Left renal cortex interstitium (tissue), 4 donors: Measurements from ENCODE around the gene CDH1. TPM values are rescaled to one million over a fixed set of nuclear protein-coding genes. Genes with fewer than 3 reads are reported as not detected.

Experiments
- DNase-seq, 4 donors: peaks; one replicate each; pipeline ENCODE4 v3.0.0-alpha.2; 2013; ENCODE audit warnings: low read depth in 4 of 4, low spot score in 2 of 4, missing footprints in 1 of 4
- polyA plus RNA-seq, 4 donors: library from polyadenylated mRNA; unstranded; fragments of 120-200 nt; gene quantifications; one replicate each; pipeline ENCODE4 v1.2.1, GENCODE V29; 2013; ENCODE audit not compliant: insufficient read length in 4 of 4

Gene CDH1
- polyA plus RNA-seq, 4 donors: 91.0 to 108 (median 99.4) TPM

- DNase-seq: no peak
Observed at GRCh38 chr16:68759062-68759461, 22.0 kb downstream of the CDH1 start.

GRCh38 chr16:68760671-68761275 lies 23.7 kb downstream of the CDH1 start:
- DNase-seq: no peak

GRCh38 chr16:68762996-68763756 lies 26.1 kb downstream of the CDH1 start:
- DNase-seq: no peak

- DNase-seq: no peak
Observed at GRCh38 chr16:68764862-68765261, 27.8 kb downstream of the CDH1 start.

GRCh38 chr16:68767581-68767980 lies 30.5 kb downstream of the CDH1 start:
- DNase-seq: no peak

GRCh38 chr16:68768175-68768574 lies 31.1 kb downstream of the CDH1 start:
- no peak for DNase-seq

- DNase-seq: no peak
Observed at GRCh38 chr16:68768771-68769170, 31.7 kb downstream of the CDH1 start.

GRCh38 chr16:68770671-68771070 lies 33.6 kb downstream of the CDH1 start:
- no peak for DNase-seq

GRCh38 chr16:68772030-68772681 lies 35.1 kb downstream of the CDH1 start:
- no peak for DNase-seq

GRCh38 chr16:68772871-68773270 lies 35.8 kb downstream of the CDH1 start:
- no peak for DNase-seq

- no peak for DNase-seq
Observed at GRCh38 chr16:68774982-68775634, 38.0 kb downstream of the CDH1 start.

GRCh38 chr16:68776821-68777485 lies 39.9 kb downstream of the CDH1 start:
- DNase-seq: no peak

- DNase-seq: no peak
Observed at GRCh38 chr16:68778551-68779231, 41.6 kb downstream of the CDH1 start.

- no peak for DNase-seq
Observed at GRCh38 chr16:68779891-68780290, 42.8 kb downstream of the CDH1 start.

GRCh38 chr16:68781784-68782183 lies 44.7 kb downstream of the CDH1 start:
- no peak for DNase-seq

GRCh38 chr16:68782198-68783174 lies 45.4 kb downstream of the CDH1 start:
- no peak for DNase-seq

GRCh38 chr16:68784226-68784625 lies 47.1 kb downstream of the CDH1 start:
- DNase-seq: no peak

GRCh38 chr16:68784721-68785120 lies 47.6 kb downstream of the CDH1 start:
- DNase-seq: no peak

GRCh38 chr16:68785715-68786114 lies 48.6 kb downstream of the CDH1 start:
- no peak for DNase-seq
